Posterior cingulate gyrus (tissue), 11 donors: ENCODE measurements around the gene SRC.
A peak's percentile ranks its signal among the peaks of the same experiment; 100 is the strongest.

Source experiments
- DNase-seq, 10 donors: peaks; one replicate each; pipeline versions ENCODE4 v3.0.0 to v3.0.0-alpha.2; 2020 to 2021; ENCODE audit warnings: mixed read lengths in 3 of 10
- intact Hi-C: fragments of 100-400 bp; cut with DNase I; formaldehyde crosslinking; loops from one replicate; pipeline ENCODE4 v1.15.1; 2023

The SRC gene

GRCh38 chr20:37314617-37315016 lies 31.3 kb upstream of the SRC start:
- intact Hi-C loops, result no loop called here
- peak in 1 of 10 donors; percentile 45 for DNase-seq

GRCh38 chr20:37315021-37315451 lies 30.9 kb upstream of the SRC start:
- intact Hi-C loops, result no loop called here
- DNase-seq, result peak in 1 of 10 donors; percentile 43

- peak in 1 of 10 donors; percentile 55 for DNase-seq
- intact Hi-C loops, result no loop called here
These were observed 30.4 kb upstream of the SRC start for GRCh38 chr20:37315452-37316110.

GRCh38 chr20:37316116-37316774 lies 29.7 kb upstream of the SRC start:
- intact Hi-C loops, result no loop called here
- DNase-seq, result peak in 1 of 10 donors; percentile 62

GRCh38 chr20:37316775-37317170 lies 29.2 kb upstream of the SRC start:
- intact Hi-C loops, result no loop called here
- peak in 1 of 10 donors; percentile 58 for DNase-seq

- DNase-seq, result peak in 1 of 10 donors; percentile 37
- intact Hi-C loops, result no loop called here
These were observed 28.6 kb upstream of the SRC start for GRCh38 chr20:37317316-37317715.

GRCh38 chr20:37317994-37318640 lies 27.8 kb upstream of the SRC start:
- DNase-seq, result peak in 1 of 10 donors; percentile 27

GRCh38 chr20:37319151-37319671 lies 26.7 kb upstream of the SRC start:
- DNase-seq, result peak in 1 of 10 donors; percentile 16
- intact Hi-C loops, result no loop called here

More at GRCh38 chr20:37317994-37318640, 27.8 kb upstream of the SRC start:
- intact Hi-C loops, result no loop called here

GRCh38 chr20:37323985-37324384 lies 22.0 kb upstream of the SRC start:
- peak in 1 of 10 donors; percentile 28 for DNase-seq
- intact Hi-C loops, result no loop called here

- DNase-seq, result peak in 1 of 10 donors; percentile 26
- intact Hi-C loops, result no loop called here
These were observed 20.7 kb upstream of the SRC start for GRCh38 chr20:37325206-37325605.

GRCh38 chr20:37326666-37327065 lies 19.3 kb upstream of the SRC start:
- no peak for DNase-seq
- intact Hi-C loops, result no loop called here

- peak in 3 of 10 donors; percentile 46 to 76 (median 63) for DNase-seq
These were observed 18.2 kb upstream of the SRC start for GRCh38 chr20:37327748-37328147.

GRCh38 chr20:37328149-37328945 lies 17.6 kb upstream of the SRC start:
- intact Hi-C loops, result no loop called here
- DNase-seq, result peak in 3 of 10 donors; percentile 12 to 55 (median 42)

More at GRCh38 chr20:37327748-37328147, 18.2 kb upstream of the SRC start:
- intact Hi-C loops, result no loop called here

- DNase-seq, result peak in 3 of 10 donors; percentile 1 to 29 (median 26)
- intact Hi-C loops, result no loop called here
These were observed 16.3 kb upstream of the SRC start for GRCh38 chr20:37329481-37330165.

- peak in 3 of 10 donors; percentile 12 to 63 (median 32) for DNase-seq
- intact Hi-C loops, result no loop called here
These were observed 15.6 kb upstream of the SRC start for GRCh38 chr20:37330316-37330715.

- intact Hi-C loops, result no loop called here
- DNase-seq, result peak in 3 of 10 donors; percentile 32 to 47 (median 34)
These were observed 14.7 kb upstream of the SRC start for GRCh38 chr20:37331060-37331857.

- peak in 2 of 10 donors; percentile 56 to 58 for DNase-seq
- intact Hi-C loops, result no loop called here
These were observed 12.7 kb upstream of the SRC start for GRCh38 chr20:37333130-37333847.

GRCh38 chr20:37333848-37334318 lies 12.1 kb upstream of the SRC start:
- peak in 1 of 10 donors; percentile 47 for DNase-seq
- intact Hi-C loops, result no loop called here
